NCI-H446 treated with DMSO at 0.1 percent for 48 hours (cell line): ENCODE data around the gene DTNA.

Experiments
- DNase-seq: peaks from one replicate; lab custom pipeline; 2025; lab: John Stamatoyannopoulos, UW

Gene DTNA

GRCh38 chr18:34936772-34937171 is 226.7 kb downstream of the DTNA start:
- no peak for DNase-seq

- no peak for DNase-seq
Measured at GRCh38 chr18:34938090-34938489, 228.0 kb downstream of the DTNA start.
